ENCODE data around the gene DCP1B.

Gene DCP1B

DNA sequence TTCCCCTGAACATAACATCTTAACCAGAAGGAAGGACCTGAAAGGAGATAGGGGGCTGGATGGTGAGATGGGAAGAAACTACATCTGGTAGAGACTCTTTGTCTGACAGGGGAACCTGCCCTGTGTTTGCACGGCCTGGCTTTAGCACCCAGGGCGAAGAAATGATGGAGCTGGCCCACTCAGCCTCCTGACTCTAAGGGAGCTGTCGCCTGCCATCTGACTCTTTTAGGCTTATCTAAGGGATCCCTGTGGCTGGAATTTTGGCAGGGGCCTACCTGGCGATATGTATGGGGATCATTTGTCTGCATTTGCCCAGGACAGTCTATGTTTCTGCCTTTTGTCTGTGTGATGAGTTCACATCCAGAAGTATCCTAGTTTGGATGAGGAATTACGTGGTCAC, 70.2 kb downstream of the DCP1B start:
- no peak for DNase-seq

DNA sequence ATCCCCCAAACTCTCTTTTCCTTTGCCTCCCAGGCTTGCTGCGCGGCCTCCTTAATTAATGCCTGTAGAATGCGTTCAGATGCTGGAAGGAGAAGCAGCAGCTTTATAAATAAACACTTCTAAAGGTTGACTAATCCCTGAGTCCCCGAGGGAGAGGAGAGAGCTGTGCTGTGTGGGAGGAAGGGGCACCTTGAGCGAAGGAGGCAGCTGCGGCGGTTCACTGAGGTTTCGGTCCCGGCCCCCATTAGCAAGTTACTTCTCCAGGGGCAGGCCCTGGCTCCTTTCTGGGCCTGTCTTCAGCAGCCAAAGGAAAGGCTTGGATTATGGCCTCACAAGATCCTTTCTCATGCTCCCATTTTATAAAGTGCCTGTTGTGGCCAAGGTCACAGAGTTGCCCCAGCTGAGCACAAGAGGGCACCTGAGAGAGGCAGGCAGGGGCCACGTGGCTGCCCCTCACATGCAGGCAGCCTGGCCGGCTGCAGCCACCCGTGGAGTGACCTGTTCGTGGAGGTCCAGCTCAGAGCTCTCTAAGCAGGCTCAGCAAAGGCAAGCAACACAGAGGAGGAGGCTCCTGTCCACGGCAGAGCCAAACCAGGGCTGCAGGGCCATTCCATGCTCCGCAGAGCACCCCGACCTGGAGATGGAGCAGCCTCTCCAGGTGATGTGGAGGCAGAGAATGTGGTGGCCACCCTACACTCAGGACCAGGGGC, 70.8 kb downstream of the DCP1B start:
- DNase-seq, result no peak

DNA sequence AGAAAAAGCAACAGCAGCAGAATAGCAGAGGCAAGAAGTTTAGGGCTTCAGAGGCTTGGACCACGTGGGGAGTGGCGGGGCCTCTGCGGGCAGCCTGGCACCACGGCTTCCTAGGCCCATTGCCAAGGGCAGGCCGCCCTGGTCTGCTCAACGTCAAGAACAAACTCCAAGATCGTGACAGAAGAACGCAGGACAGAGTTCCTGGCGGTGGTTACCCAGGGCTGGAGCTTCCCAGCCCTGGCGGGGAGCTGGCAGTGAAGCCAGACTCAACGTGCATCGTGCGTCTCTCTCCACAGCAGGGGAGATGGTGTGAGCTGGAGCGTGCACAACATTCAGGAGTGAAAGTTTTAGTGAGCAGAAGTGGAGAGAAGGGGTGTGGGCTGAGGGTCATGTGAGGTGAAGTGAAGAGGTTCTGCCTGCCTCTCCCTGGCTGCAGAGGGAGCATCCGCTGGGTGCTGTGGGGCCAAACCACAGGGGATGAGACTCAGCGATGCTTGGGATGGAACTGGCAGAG, 71.9 kb downstream of the DCP1B start:
- DNase-seq, result no peak

DNA sequence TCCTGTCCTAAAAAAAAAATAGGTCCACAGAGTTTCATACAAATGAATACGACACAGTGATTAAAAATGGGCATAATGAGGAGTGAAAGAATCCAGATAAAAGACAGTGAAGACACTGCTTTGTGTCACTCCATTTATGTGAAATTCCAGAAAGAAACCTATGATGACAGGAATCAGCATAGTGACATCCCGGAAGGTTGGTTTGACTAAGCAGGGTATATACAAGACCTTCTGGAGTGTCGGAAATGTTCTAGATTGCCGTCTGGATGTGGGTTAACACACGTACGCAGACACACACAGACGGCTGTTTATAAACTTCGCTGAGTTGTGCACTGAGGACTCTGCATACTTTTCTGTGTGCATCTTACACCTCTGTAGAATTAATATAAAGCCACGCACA, 72.6 kb downstream of the DCP1B start:
- DNase-seq, result no peak

DNA sequence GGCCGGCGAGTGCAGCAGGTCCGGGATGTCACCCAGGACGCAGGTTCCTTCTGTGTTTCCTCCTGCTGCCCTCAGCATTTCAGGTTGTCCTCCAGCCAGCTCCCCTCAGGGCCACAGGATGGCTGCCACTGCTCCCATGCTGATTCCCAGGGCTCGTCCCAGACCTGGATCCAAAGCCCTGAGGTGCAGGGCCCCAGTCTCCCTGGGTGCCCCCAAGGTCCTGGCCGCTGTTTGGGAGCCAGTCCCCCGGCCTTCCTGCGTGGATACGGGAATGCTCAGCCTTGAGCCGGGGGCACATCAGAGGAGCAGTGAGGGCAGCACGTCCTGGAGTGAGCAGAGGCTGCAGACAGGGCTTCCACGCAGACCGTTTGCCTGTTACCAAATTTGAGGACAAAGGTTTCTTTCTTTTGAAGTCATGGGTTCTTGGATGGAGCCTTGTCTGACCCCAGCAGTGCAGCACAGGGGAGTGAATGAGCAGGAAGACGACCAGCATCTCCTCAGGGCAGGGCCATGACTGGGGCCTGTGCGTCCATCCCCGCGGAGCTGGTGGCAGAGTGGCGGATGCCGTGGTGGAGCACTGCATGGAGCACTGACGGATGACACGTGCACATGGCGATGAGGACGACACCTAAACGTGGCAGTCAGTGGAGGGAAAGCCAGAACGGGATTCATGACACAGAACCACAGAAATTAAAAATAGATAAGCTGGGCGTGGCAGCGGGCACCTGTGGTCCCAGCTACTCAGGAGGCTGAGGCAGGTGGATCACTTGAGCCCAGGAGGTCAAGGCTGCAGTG, 73.3 kb downstream of the DCP1B start:
- DNase-seq, result no peak

DNA sequence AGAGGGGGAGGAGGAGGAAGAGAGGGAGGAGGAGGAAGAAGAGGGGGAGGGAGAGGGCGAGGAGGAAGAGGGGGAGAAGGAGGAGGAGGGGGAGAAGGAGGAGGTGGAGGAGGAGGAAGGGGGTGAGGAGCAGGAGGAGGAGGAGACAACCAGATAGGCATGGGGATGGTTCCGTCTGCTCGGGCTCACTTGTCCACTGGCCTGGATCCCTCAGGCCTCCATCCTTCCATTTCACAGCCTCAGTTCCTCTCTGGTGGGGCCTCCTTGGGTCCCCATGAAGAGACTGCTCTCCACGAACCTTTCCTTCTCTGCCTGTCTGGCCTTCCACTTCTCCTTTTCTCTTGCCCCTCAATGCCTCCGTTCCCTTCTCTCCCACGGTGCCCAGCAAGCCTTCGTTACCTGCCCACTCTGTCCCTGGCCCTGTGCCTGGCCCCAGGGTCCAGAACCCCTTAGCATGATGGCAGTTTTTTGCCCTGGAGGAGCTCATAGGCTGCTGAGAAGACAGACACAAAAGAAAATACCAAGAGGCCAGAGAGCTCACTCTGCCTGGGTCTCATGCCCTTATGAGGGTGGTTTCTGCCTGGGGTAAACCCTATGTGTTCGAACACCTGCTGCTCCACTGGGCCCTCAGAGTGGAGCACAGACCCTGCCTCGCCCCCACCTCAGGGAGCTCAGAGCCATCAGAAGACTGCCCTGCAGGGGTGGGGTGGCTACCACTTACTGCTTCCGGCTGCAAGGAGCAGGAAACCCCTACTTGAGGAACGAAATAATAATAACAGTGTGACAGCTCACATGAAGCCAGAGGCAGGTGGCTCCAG, 74.1 kb downstream of the DCP1B start:
- DNase-seq, result no peak

DNA sequence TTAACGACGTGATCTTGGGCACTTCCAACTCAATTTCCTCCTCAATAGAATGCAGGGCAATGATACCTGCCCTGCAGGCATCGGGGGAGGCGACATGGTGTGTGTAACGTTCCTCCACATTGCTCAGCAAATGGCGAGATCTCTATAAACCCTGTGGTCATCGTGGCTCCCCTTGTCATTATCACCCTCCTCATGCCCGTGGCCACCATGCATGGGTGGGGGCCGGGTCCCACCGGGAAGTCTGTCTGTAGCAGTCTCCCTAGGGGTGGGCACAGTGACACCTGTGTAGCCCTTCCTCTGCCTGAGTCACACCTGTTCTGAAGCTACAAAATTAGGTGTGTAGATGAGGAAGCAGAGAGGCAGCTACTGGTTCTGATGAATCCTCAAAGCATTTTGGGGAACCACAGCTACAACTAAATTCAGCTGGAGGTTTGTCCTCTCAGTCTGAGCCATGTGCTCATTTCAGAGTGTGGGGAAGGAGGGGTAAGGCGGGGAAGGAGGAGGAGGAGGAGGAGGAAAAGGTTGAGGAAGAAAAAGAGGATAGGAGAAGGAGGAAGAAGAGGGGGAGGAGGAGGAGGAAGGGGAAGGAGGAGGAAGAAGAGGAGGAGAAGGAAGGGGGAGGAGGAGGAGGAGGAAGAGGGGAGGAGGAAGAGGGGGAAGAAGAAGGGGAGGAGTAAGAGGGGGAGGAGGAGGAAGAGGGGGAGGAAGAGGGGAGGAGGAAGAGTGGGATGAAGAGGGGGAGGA, 74.8 kb downstream of the DCP1B start:
- no peak for DNase-seq

DNA sequence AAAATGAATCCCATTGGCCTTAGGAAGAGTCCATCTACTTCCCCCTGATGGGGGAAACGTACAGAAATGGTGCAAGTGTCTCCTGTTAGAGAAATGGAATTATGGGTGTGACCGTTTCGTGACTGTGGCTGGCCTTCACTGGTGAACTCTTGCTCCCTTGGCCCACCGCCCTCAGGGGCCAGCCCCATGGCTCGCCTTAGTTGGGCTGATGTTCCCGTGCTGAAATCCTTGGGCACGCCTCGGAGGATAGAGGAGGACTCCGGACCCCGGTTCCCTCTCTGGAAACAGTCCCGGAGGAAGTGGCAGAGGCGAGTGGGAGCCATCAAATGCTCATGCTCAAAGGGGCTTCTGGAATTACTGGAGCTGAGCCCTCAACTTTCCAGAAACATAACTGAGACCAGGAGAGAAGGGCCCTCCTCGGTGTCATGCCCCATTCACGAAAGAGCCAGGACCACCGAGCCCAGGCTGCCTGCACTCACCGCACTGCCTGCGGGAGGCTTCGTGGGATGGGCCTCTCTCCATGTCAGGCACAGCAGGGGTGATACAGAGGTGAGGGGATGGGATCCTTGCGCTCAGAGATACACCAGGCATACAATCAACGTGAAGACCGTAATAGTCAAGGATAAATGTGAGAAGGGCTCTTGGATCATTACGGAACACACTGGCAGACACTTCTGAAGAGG, 75.7 kb downstream of the DCP1B start:
- DNase-seq, result no peak

DNA sequence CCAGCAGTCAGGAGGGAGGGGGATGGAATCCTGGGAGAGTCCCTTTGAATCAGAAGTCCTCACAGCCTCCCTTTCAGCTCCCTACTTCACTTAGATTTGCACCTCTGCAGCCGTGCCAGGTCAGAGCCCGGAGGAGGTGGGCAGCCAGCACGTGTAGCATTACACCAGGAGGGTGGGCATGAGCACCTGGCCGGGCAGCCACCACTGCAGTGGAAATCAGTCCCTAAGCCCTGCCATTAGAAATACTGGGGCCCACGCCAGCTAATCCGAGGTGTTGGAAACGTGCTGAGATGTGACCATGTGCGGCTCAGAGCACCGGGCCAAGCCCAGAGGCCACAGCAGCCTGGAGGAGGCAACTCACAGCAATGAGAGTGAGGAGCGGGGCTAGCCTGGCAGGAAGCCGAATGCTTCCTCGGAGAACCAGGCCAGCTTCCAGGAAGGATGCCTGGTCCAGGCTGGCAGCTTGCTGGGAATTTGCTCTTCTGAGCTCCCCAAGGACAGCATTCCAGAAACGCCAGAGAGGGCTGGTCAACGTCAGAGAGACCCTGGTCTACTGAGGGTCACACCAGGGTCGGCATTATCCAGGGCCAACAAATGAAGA, 76.4 kb downstream of the DCP1B start:
- no peak for DNase-seq

DNA sequence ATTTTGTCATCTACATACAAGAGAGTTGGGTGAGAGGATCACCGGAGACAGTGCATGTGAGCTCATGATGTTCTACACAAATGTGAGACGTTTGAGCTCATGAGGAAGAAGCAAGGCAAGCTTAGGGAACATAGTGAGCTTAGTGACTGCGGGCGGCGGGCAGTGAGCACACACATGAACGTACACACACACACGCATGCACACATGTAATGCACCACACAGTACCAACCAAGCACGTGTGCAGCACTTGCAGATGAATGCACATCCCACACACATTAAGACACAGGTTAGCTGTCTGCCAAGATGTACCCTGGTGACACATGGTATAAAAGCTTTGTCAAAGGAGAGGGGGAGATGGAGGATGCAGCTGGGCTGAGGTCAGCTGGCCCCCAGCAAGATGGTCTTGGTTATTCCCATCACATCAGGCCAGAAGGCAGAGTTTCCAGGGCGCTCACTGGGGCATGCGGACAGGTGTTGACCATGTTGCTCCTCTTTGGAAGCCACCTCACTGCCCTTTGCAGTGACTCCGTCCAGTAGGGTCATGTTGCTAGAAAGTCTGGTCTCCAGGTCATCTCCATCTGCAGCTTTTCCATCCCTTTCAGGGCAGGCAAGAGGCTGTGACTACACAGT, 77.1 kb downstream of the DCP1B start:
- DNase-seq, result no peak

DNA sequence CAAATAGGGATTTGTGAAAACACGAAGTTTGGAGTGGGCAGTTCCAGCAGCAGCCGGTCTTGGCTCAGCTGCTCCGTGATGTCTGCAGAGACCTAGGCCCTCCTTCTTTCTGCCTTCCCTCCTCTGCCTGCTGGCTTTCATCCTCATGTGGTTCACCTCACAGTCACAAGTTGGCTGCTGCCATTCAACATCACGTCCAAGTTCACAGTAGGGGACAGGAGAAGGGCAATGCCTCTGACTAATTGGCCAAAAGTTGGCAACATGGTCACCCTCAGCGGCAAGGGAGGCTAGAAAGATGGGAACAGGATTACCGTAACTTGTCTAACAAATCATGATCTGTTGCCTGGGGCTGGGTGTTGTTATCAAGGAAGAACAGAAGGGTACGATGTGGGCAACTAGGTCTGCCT, 78.0 kb downstream of the DCP1B start:
- no peak for DNase-seq

DNA sequence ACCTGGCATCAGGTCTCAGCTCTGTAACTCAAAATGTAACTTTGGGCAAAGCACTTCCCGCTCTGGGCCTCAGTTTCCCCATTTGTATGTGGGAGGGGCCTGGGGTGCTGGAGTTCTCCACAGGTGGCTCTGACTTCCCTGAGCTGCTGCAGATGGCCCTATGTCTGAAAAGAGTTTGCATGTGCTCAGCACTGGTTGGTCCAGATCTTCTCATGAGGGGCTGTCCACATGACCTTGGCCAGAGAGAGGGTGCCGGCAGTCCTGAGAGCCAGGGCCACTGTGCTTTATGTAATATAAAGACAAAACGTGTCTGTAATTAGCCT, 78.6 kb downstream of the DCP1B start:
- DNase-seq, result no peak

DNA sequence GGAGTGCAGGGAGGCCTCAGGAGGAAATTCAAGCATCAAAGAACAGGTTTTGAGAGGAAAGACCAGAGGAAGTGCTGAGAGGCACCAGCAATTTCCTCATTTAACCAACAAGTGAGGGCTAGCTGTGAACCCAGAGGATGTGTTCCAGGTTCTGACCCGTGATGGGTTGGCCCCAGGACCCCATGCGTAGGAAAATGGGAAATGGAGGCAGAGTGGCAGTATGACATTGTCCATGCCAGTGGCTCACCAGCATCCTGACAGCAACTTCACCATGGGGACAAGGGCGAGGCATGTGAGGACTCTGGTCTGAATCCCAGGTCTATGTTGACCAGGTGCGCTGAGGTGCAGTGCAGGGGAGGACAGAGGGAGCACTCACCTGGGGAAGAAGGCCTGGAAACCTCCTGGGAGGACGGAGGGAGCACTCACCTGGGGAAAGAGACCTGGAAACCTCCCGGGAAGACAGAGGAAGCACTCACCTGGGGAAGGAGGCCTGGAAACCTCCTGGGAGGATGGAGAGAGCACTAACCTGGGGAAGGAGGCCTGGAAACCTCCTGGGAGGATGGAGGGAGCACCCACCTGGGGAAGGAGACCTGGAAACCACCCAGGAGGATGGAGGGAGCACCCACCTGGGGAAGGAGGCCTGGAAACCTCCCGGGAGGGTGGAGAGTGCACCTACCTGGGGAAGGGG, 79.1 kb downstream of the DCP1B start:
- DNase-seq, result no peak

DNA sequence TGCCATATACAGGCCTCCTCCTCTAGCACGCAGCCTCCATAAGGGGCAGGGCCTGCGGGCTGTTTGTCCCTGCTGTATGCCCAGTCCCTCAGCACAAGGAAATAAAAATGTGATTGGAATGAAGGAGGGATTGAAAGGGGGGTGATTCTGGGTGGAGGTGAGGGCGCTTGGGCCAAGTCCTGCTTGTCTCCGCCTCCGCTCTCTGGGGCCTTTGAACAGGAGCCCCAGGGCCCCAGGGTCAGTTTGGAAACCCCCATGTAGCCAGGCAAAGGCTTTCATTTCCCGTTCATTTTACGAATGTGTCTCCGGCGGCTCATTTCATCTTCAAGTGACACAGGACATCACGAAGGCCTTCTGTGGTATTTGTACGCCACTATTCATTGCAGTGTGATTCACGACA, 81.3 kb downstream of the DCP1B start:
- no peak for DNase-seq

DNA sequence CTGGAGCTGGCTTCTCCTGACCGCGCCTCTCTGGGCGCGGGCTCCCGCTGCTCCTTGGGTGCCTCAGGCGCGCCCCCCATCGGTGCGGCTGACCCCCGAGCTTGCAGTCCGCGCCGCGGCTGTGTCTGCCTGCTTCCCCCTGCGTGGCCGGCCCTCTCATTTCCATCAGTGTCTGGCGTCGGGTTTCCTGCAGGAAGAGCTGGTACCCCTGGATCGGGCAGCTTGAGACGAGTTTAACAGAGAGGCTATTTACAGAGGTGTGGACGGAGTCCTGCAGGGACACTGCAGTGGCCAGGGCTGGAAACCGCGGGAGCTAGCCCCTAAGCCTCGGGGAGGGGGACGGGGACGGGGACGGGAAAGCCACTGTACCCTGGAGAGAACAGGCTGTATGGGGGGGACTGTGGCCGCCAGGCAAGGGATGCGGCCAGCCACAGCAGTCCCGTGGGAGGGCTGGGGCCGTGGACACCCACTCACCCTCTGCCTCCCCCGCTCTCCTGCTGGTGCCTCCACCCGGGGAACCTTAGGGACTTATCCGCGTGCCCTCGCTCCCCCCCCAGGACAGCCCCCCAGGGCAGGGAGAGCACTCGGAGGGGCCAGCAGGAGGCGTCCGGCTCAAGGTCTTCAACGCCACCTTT, 82.1 kb downstream of the DCP1B start:
- DNase-seq, result no peak

DNA sequence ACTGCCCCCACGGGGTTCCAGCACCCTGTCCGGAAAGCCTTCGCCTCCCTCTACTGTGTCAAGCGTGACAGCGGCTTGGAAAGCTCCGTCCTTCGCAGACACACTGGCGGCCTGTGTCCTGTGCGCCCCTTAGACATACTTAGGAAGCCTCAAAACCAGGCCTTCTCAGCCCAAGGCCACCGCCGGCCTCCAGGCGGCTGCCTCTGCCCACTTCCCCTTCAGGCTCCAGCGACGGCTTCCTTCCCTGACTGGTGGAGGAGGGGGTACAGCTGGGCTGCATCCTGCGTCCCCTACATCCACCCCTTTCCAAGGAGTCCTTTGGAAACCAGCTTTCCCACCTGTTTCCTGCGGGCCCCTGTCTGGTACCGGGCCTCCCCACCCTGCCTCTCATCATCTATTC, 83.3 kb downstream of the DCP1B start:
- DNase-seq, result no peak

DNA sequence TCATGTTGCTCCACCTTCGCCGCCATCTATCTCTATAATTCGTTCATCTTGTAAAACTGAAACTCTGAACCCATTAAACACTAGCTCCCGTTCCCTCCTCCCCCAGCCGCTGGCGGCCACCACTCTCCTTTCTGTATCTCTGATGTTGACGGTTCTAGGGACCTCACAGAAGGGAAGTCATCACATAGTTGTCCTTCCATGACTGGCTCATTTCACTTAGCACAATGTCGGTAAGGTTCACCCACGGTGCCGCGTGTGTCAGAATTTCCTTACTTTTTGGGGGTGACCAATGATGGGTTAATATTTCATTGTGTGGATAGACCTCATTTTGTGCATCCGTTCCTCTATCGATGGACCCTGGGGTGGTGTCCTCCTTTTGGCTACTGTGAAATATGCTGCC, 83.8 kb downstream of the DCP1B start:
- no peak for DNase-seq

DNA sequence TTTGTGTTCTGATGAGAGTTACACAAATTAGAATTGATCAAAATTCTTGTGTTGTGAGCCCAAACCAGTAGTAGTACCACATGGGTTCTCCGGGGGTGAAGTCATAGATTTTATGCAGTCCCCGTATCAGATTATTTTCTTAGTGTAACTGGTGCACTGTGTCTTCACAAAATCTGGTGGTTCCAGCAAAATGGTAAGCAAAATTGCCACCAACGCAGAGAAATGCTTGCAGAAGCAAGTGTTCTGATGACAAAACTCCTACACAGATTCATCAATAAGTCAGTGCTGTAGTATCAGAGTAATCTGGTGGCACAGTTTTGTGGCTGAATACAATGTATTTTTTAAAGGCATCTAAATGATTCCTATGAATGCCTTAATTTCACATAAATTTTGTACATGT, 84.5 kb downstream of the DCP1B start:
- no peak for DNase-seq

DNA sequence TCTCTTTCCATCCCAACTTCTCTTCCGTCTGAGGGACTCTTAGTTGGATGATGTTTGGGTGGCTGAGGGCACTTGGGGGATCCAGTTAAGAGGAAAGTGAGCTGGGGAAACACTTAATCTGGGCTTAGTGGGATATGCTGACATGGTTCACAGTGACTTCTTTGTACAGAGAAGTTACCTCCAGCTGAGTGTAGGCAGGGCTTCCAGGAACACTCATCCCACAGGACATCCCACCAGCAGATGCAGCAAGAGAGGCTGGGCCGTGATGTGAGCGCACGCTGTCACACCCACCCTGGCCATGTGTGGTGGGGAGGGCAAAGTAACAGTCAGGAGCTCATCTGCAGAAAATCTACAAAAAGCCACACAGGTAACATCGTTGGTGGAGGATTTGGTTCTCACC, 85.0 kb downstream of the DCP1B start:
- DNase-seq, result no peak

DNA sequence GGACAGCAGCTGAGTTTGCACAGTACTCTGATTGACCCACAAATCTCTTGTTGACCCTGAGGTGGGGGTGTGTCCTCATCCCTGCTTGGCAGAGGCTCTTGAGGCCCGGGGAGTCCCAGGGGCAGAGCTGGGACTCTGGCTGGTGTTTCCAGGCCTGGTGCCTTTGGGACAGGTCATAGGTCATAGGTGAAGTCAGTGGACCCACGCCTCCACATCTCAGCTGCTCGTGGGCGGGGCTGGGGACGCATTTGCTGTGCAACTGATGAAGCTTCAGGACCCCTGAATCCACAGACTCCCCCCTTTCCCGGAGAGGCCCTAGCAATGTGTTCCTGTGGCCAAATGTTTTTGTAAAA, 85.4 kb downstream of the DCP1B start:
- no peak for DNase-seq
